GM12878 (cell line): ENCODE results near the gene SPINT4. TPM values are rescaled to one million over a fixed set of nuclear protein-coding genes. Genes with fewer than 3 reads are reported as not detected.

Experiments used
- ATAC-seq: fragments of 200-7000 bp; cut with Tn5 transposase; 3 replicates; pipeline ENCODE4 v1.9.1; 2020; ENCODE audit warnings: mild to moderate bottlenecking, moderate library complexity
- BruUV-seq: library from RNA; stranded (reverse); fragments of 400-500 nt; replicated peaks from 2 replicates; lab custom pipeline; 2021; lab: Mats Ljungman, UMichigan
- CTCF ChIA-PET: fragments of 300-600 bp; sonication (Branson Sonifier 250); formaldehyde crosslinking; extraction: SDS; loops from one replicate; lab custom pipeline; 2021; ENCODE audit warnings: inconsistent platforms; lab: Yijun Ruan, JAX
- POLR2A ChIA-PET: fragments of 350-600 bp; formaldehyde crosslinking; extraction: SDS; loops from one replicate; lab custom pipeline; 2021; ENCODE audit warnings: inconsistent platforms; lab: Charles Lee
- RAD21 ChIA-PET: fragments of 300-600 bp; sonication (Branson Sonifier 250); formaldehyde crosslinking; loops from one replicate; lab custom pipeline; 2023; ENCODE audit warnings: antibody characterized with exemption; ENCODE audit not compliant: unreplicated experiment; lab: Charles Lee
- SMC1A ChIA-PET: fragments of 300-600 bp; sonication (Branson Sonifier 250); formaldehyde crosslinking; loops from one replicate; lab custom pipeline; 2023; ENCODE audit not compliant: unreplicated experiment, uncharacterized antibody; lab: Charles Lee
- DNase-seq: peaks from one replicate; pipeline ENCODE4 v3.0.0-alpha.2; 2011; ENCODE audit warnings: low read depth, low spot score
- FAIRE-seq: peaks from 3 replicates; lab custom pipeline; 2011; peaks lifted over from hg19 to GRCh38; lab: Jason Lieb, UNC
- H2AFZ ChIP-seq: 2 replicates; pipeline ENCODE4 v1.6.0; 2011; ENCODE audit warnings: low read depth, low read length, control low read depth; ENCODE audit not compliant: control insufficient read depth
- H3K27ac ChIP-seq: 2 replicates; pipeline ENCODE4 v1.5.1; 2011; ENCODE audit warnings: control low read depth; ENCODE audit not compliant: control insufficient read depth, insufficient read depth
- H3K27me3 ChIP-seq, 2 experiments: replicated peaks in 1 of 2; 2 replicates each; pipeline versions ENCODE4 v1.6.0 to v1.6.1; 2011; ENCODE audit warnings: low read length in 1 of 2; ENCODE audit not compliant: control insufficient read depth in 2 of 2, insufficient read depth in 2 of 2
- H3K36me3 ChIP-seq, 2 experiments: 2 replicates each; pipeline ENCODE4 v1.5.1; 2011; ENCODE audit warnings: low read length in 1 of 2; ENCODE audit not compliant: control insufficient read depth in 2 of 2, insufficient read depth in 2 of 2
- H3K4me1 ChIP-seq: 2 replicates; pipeline ENCODE4 v1.6.1; 2011; ENCODE audit warnings: mild to moderate bottlenecking, low read length, moderate library complexity, mixed read lengths; ENCODE audit not compliant: control insufficient read depth, insufficient read depth
- H3K4me2 ChIP-seq: 2 replicates; pipeline ENCODE4 v1.6.0; 2011; ENCODE audit warnings: control low read depth; ENCODE audit not compliant: control insufficient read depth, insufficient read depth
- H3K4me3 ChIP-seq: fragments of 200-600 bp; sonication (generic); 2 replicates; pipeline ENCODE4 v1.5.1; 2016
- H3K79me2 ChIP-seq: 2 replicates; pipeline ENCODE4 v1.6.0; 2011; ENCODE audit warnings: low read length; ENCODE audit not compliant: control insufficient read depth, insufficient read depth
- H3K9ac ChIP-seq: 2 replicates; pipeline ENCODE4 v1.8.0; 2011; ENCODE audit warnings: low read length, control low read depth, mixed read lengths; ENCODE audit not compliant: control insufficient read depth, insufficient read depth
- H3K9me3 ChIP-seq: replicated peaks from 3 replicates; pipeline ENCODE4 v1.5.1; 2011; ENCODE audit warnings: mild to moderate bottlenecking, low read length; ENCODE audit not compliant: control insufficient read depth, insufficient read depth
- H4K20me1 ChIP-seq: 2 replicates; pipeline ENCODE4 v1.6.0; 2011; ENCODE audit not compliant: control insufficient read depth, insufficient read depth
- BHLHE40 ChIP-seq, 2 experiments: fragments of 450-650 bp in 1 of 2; IDR thresholded peaks; 2 replicates each; pipeline ENCODE4 v1.6.1; 2011 to 2017; ENCODE audit warnings: low read depth in 2 of 2, borderline replicate concordance in 1 of 2, improper control_type of control experiment in 1 of 2, low read length in 1 of 2, mild to moderate bottlenecking in 1 of 2
- BRCA1 ChIP-seq: IDR thresholded peaks from 2 replicates; pipeline ENCODE4 v1.6.1; 2011; ENCODE audit warnings: low read depth, low read length, improper control_type of control experiment
- CREB1 ChIP-seq: IDR thresholded peaks from 2 replicates; pipeline ENCODE4 v1.6.1; 2012; ENCODE audit warnings: low read depth, mild to moderate bottlenecking, inconsistent platforms
- FOS ChIP-seq: IDR thresholded peaks from 3 replicates; pipeline ENCODE4 v1.6.1; 2011; ENCODE audit warnings: borderline replicate concordance; ENCODE audit not compliant: insufficient read length; ENCODE audit errors: extremely low read depth
- JUNB ChIP-seq: IDR thresholded peaks from 2 replicates; pipeline ENCODE4 v1.6.1; 2016; ENCODE audit warnings: antibody characterized with exemption, mild to moderate bottlenecking
- KLF5 ChIP-seq: fragments of 450-650 bp; IDR thresholded peaks from 2 replicates; pipeline ENCODE4 v1.6.1; 2014; ENCODE audit warnings: mild to moderate bottlenecking; ENCODE audit not compliant: partially characterized antibody
- NBN ChIP-seq: fragments of 450-650 bp; IDR thresholded peaks from 2 replicates; pipeline ENCODE4 v1.6.1; 2016
- NFYB ChIP-seq: IDR thresholded peaks from 2 replicates; pipeline ENCODE4 v1.6.1; 2011; ENCODE audit warnings: low read depth, mild to moderate bottlenecking, low read length, improper control_type of control experiment, moderate library complexity; ENCODE audit not compliant: insufficient read depth
- PKNOX1 ChIP-seq: fragments of 450-650 bp; IDR thresholded peaks from 2 replicates; pipeline ENCODE4 v1.6.1; 2016; ENCODE audit warnings: mild to moderate bottlenecking
- SIX5 ChIP-seq: IDR thresholded peaks from 2 replicates; pipeline ENCODE4 v1.6.1; 2011; ENCODE audit warnings: mild to moderate bottlenecking, low read depth, low read length, moderate library complexity; ENCODE audit not compliant: severe bottlenecking
- SMARCA5 ChIP-seq: fragments of 450-650 bp; IDR thresholded peaks from 2 replicates; pipeline ENCODE4 v1.6.1; 2017; ENCODE audit warnings: mild to moderate bottlenecking
- ZBED1 ChIP-seq: IDR thresholded peaks from 2 replicates; pipeline ENCODE4 v1.6.1; 2016; ENCODE audit warnings: borderline replicate concordance
- ZNF384 ChIP-seq: IDR thresholded peaks from 2 replicates; pipeline ENCODE4 v1.6.1; 2012; ENCODE audit warnings: low read depth, mild to moderate bottlenecking, low read length, improper control_type of control experiment, borderline replicate concordance
- WGBS: methylation state at CpG from one replicate; pipeline ENCODE4 v1.1.6; 2016; ENCODE audit warnings: low lambda C conversion rate; ENCODE audit not compliant: insufficient replicate concordance, insufficient coverage; ENCODE audit errors: missing lambda C conversion rate; 5-methylcytosine and 5-hydroxymethylcytosine counted together
- in situ Hi-C: fragments of 300-500 bp; cut with MboI; formaldehyde crosslinking; loops from 9 replicates; pipeline ENCODE4 v1.14.3; 2018; ENCODE audit warnings: mixed read lengths
- intact Hi-C: fragments of 100-400 bp; cut with micrococcal nuclease; formaldehyde crosslinking; loops from one replicate; pipeline ENCODE4 v1.14.2; 2022; ENCODE audit not compliant: unreplicated experiment
- polyA plus RNA-seq, 11 experiments: library from polyadenylated mRNA; depleted of rRNA in 4 of 11; unstranded in 6 of 11; stranded (reverse) in 5 of 11; fragments of >200 nt; fragmentation: Nextera tagmentation in 4 of 11; fragmentation: Illumina TruSeq in 1 of 11; extraction: Ambion mirVana in 4 of 11; extraction: Trizol in 1 of 11; gene quantifications; 1 replicate in 1 of 11; 2 replicates in 10 of 11; pipeline versions ENCODE4 v1.2.1 to v1.2.3, GENCODE V29; 2011 to 2016; ENCODE audit warnings: inconsistent platforms in 2 of 11, missing spikeins in 2 of 11, low read depth in 1 of 11
- total RNA-seq, 4 experiments: library from RNA; depleted of rRNA in 3 of 4; stranded (reverse); fragments of >200 nt in 3 of 4; fragmentation: Illumina TruSeq in 1 of 4; extraction: Trizol in 1 of 4; gene quantifications; 2 replicates each; pipeline versions ENCODE4 v1.2.1 to v1.2.3, GENCODE V29; 2013 to 2021
- TF ChIP-seq, protein P1 (sequence below): fragments of 450-650 bp; IDR thresholded peaks from 2 replicates; pipeline ENCODE4 v1.6.1; 2018; ENCODE audit warnings: borderline replicate concordance, mild to moderate bottlenecking; ENCODE audit not compliant: partially characterized antibody

SPINT4 gene
- total and polyA plus RNA-seq, 10 of the 15 experiments (the other 5 are each of a cell fraction or from before 2014, with no cell fraction given) = not detected

DNA sequence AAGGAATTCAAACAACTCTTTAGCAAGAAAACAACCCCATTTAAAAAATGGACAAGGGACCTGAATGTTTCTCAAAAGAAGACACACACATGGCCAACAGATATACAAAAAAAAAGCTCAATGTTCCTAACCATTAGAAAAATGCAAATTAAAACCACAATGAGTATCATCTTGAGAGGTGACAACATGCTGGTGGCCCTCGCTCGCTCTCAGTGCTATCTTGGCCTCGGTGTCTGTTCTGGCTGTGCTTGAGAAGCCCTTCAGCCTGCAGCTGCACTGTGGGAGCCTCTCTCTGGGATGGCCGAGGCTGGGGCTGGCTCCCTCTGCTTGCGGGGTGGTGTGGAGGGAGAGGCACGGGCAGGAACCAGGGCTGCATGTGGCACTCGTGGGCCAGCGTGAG lies 13.4 kb downstream of the SPINT4 start:
- Histone ChIP-seq H3K27me3 (no peaks in the 10 kb centered on the region), H3K4me1 (no peaks in the 10 kb centered on the region), H3K4me2 (no peak overlapping the region), H3K9me3 (peaks cover 2% of the 10 kb centered on the region; the same call in 1 of the 3 replicates), H3K4me3 (no peak overlapping the region), H3K79me2 (no peaks in the 10 kb centered on the region), H3K27ac (no peak overlapping the region), H3K9ac (no peak overlapping the region), H3K36me3 (no peaks in the 10 kb centered on the region), H4K20me1 (no peaks in the 10 kb centered on the region), H2AFZ (no peak overlapping the region)
- POLR2A ChIA-PET = no interaction called here
- no TSS peak for BruUV-seq
- SMC1A ChIA-PET = no interaction called here
- CTCF ChIA-PET = interaction anchor here (0.9 kb wide), 1 partner anchor 35 kb away, joined by 3 read pairs; no protein-coding TSS in a partner anchor
- in situ Hi-C loops (no loop called here), intact Hi-C loops (no loop called here)
- TF ChIP-seq PKNOX1 (no peak), NFYB (no peak), CREB1 (no peak)
- RAD21 ChIA-PET = no interaction called here
- DNase-seq (no peak), ATAC-seq (peak; percentile 26; the same call in 2 of the 3 replicates), FAIRE-seq (no peak)
- WGBS = 40% methylated on average over 8 of the region's 8 CpGs

DNA sequence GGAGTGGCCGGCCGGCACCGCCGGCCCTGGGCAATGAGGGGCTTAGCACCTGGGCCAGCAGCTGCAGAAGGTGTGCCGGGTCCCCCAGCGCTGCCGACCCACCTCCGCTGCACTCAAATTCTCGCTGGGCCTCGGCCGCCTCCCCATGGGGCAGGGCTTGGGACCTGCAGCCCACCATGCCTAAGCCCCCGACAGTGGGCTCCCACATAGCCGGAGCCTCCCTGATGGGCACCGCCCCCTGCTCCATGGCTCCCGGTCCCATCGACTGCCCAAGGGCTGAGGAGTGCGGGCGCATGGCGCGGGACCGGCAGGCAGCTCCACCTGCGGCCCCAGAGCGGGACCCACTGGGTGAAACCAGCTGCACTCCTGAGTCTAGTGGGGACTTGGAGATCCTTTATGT lies 13.8 kb downstream of the SPINT4 start:
- no TSS peak for BruUV-seq
- Histone ChIP-seq H3K79me2 (no peaks in the 10 kb centered on the region), H3K36me3 (no peaks in the 10 kb centered on the region), H3K4me3 (no peak overlapping the region), H3K4me2 (no peak overlapping the region), H4K20me1 (no peaks in the 10 kb centered on the region), H3K27ac (no peak overlapping the region), H3K9ac (no peak overlapping the region), H3K4me1 (no peaks in the 10 kb centered on the region), H3K27me3 (no peaks in the 10 kb centered on the region), H3K9me3 (peaks cover 2% of the 10 kb centered on the region; the same call in 1 of the 3 replicates), H2AFZ (no peak overlapping the region)
- ChIA-PET RAD21 (no interaction called here), SMC1A (no interaction called here), CTCF (interaction anchor here (0.9 to 1.7 kb wide), 2 partner anchors 35 kb away, joined by 3 to 5 read pairs; no protein-coding TSS in a partner anchor), POLR2A (no interaction called here)
- FAIRE-seq (no peak), DNase-seq (no peak), ATAC-seq (no peak)
- intact Hi-C loops = no loop called here
- in situ Hi-C loops = no loop called here
- 88% methylated on average over 19 of the region's 23 CpGs for WGBS
- TF ChIP-seq FOS (no peak), ZBED1 (no peak), SIX5 (no peak), SMARCA5 (no peak), NFYB (no peak), NBN (no peak), PKNOX1 (no peak), ZNF384 (no peak), BRCA1 (no peak), BHLHE40 (IDR thresholded peaks at IDR 0.05; ENCODE audit: borderline replicate concordance in 1 of 2, low read depth in 2 of 2, low read length in 1 of 2) (no peak), KLF5 (no peak), JUNB (no peak)
- TF ChIP-seq, protein P1, sequence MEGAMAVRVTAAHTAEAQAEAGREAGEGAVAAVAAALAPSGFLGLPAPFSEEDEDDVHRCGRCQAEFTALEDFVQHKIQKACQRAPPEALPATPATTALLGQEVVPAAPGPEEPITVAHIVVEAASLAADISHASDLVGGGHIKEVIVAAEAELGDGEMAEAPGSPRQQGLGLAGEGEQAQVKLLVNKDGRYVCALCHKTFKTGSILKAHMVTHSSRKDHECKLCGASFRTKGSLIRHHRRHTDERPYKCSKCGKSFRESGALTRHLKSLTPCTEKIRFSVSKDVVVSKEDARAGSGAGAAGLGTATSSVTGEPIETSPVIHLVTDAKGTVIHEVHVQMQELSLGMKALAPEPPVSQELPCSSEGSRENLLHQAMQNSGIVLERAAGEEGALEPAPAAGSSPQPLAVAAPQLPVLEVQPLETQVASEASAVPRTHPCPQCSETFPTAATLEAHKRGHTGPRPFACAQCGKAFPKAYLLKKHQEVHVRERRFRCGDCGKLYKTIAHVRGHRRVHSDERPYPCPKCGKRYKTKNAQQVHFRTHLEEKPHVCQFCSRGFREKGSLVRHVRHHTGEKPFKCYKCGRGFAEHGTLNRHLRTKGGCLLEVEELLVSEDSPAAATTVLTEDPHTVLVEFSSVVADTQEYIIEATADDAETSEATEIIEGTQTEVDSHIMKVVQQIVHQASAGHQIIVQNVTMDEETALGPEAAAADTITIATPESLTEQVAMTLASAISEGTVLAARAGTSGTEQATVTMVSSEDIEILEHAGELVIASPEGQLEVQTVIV = no peak
